ENCODE data around the gene RFX4.

DNA sequence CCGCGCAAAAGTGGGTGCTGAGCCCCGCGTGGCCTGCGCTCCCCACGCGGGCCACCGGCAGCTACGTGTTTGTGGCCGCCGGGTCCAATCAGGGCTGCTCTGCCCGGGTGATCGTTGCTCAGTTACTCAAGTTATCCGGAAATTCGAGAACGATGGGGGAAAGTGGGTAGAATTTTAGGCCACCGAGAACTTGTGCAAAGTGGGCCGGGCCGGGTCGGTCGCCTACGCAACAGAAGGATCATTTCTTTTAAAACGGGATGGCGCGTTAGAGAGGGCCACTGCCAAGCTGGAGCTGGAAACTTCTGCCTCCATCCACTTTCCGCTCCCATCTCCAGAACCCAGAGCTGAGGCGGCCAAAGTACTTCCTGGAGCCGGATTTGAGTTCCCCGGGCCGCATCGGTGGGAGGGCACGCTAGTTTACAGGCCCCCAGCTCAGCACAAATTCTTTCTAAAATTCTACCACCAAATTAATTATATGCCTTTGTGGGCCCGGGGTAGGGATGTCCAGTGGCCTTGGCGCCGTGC, 3.5 kb downstream of the RFX4 start:
- TF ChIP-seq, protein P1, sequence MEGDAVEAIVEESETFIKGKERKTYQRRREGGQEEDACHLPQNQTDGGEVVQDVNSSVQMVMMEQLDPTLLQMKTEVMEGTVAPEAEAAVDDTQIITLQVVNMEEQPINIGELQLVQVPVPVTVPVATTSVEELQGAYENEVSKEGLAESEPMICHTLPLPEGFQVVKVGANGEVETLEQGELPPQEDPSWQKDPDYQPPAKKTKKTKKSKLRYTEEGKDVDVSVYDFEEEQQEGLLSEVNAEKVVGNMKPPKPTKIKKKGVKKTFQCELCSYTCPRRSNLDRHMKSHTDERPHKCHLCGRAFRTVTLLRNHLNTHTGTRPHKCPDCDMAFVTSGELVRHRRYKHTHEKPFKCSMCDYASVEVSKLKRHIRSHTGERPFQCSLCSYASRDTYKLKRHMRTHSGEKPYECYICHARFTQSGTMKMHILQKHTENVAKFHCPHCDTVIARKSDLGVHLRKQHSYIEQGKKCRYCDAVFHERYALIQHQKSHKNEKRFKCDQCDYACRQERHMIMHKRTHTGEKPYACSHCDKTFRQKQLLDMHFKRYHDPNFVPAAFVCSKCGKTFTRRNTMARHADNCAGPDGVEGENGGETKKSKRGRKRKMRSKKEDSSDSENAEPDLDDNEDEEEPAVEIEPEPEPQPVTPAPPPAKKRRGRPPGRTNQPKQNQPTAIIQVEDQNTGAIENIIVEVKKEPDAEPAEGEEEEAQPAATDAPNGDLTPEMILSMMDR (IDR thresholded peaks at IDR 0.05), result no peak
- no peak for TF ChIP-seq POLR2A (IDR thresholded peaks at IDR 0.05)

Measured in lower leg skin (tissue), 3 donors.